K562 (cell line): ENCODE data around the gene MARS1. TPM values are rescaled to one million over a fixed set of nuclear protein-coding genes. Genes with fewer than 3 reads are reported as not detected.
A peak's percentile ranks its signal among the peaks of the same experiment; 100 is the strongest.

Experiments used
- ATAC-seq: fragments of 200-7000 bp; cut with Tn5 transposase; 3 replicates; pipeline ENCODE4 v1.9.1; 2020; ENCODE audit warnings: moderate library complexity
- BruUV-seq: library from RNA; stranded (reverse); fragments of 400-500 nt; replicated peaks from 2 replicates; lab custom pipeline; 2021; lab: Mats Ljungman, UMichigan
- CTCF ChIA-PET: fragments of 300-600 bp; formaldehyde crosslinking; extraction: SDS; loops from one replicate; lab custom pipeline; 2021; ENCODE audit warnings: low intra/inter-chr PET ratio; lab: Yijun Ruan, JAX
- POLR2A ChIA-PET: fragments of 300-600, 350-650 bp; sonication (Branson Sonifier 250); formaldehyde crosslinking; extraction: SDS; loops from one replicate; lab custom pipeline; 2021; ENCODE audit warnings: antibody characterized with exemption, inconsistent platforms; lab: Yijun Ruan, JAX
- DNase-seq, 4 experiments: peaks; one replicate each; pipeline versions ENCODE4 v3.0.0 to v3.0.0-alpha.2; 2011 to 2018; ENCODE audit warnings: low spot score in 3 of 4, mixed read lengths in 3 of 4; ENCODE audit errors: extremely low read depth in 1 of 4
- FAIRE-seq: peaks from 2 replicates; lab custom pipeline; 2011; peaks lifted over from hg19 to GRCh38; lab: Jason Lieb, UNC
- H2AFZ ChIP-seq: 2 replicates; pipeline ENCODE4 v1.6.0; 2011; ENCODE audit warnings: low read depth, low read length, control low read depth, inconsistent platforms
- H3K27ac ChIP-seq: fragments of 200-600 bp; 3 replicates; pipeline ENCODE4 v1.8.0; 2011; ENCODE audit warnings: low read depth, mild to moderate bottlenecking, control low read depth, inconsistent platforms, low read length, moderate library complexity, mixed read lengths; ENCODE audit errors: extremely low read depth
- H3K27me3 ChIP-seq, 2 experiments: fragments of 300-600 bp in 1 of 2; 2 replicates in 1 of 2; 3 replicates in 1 of 2; pipeline versions ENCODE4 v1.6.0 to v1.8.0; 2011; ENCODE audit warnings: inconsistent platforms in 2 of 2, low read length in 2 of 2, mild to moderate bottlenecking in 1 of 2, mixed read lengths in 1 of 2, moderate library complexity in 1 of 2; ENCODE audit not compliant: control insufficient read depth in 2 of 2, insufficient read depth in 2 of 2
- H3K36me3 ChIP-seq: fragments of 300-600 bp; 3 replicates; pipeline ENCODE4 v1.8.0; 2011; ENCODE audit warnings: mild to moderate bottlenecking, low read length, inconsistent platforms; ENCODE audit not compliant: control insufficient read depth, insufficient read depth
- H3K4me1 ChIP-seq, 2 experiments: fragments of 200-600 bp in 1 of 2; replicated peaks in 1 of 2; 2 replicates in 1 of 2; 3 replicates in 1 of 2; pipeline versions ENCODE4 v1.5.1 to v1.8.0; 2011; ENCODE audit warnings: inconsistent platforms in 2 of 2, low read length in 2 of 2, mild to moderate bottlenecking in 1 of 2, mixed read lengths in 1 of 2, moderate library complexity in 1 of 2; ENCODE audit not compliant: control insufficient read depth in 2 of 2, insufficient read depth in 2 of 2
- H3K4me2 ChIP-seq: 2 replicates; pipeline ENCODE4 v1.6.1; 2011; ENCODE audit warnings: low read length, control low read depth, inconsistent platforms, mixed read lengths; ENCODE audit not compliant: insufficient read depth
- H3K4me3 ChIP-seq: fragments of 200-600 bp; sonication (generic), shearing (Covaris generic); 2 replicates; pipeline ENCODE4 v1.5.1; 2016; ENCODE audit warnings: control low read depth, inconsistent platforms
- H3K79me2 ChIP-seq: fragments of 200-600 bp; 3 replicates; pipeline ENCODE4 v1.8.0; 2011; ENCODE audit warnings: low read length, inconsistent platforms; ENCODE audit not compliant: control insufficient read depth, insufficient read depth
- H3K9ac ChIP-seq, 2 experiments: 2 replicates each; pipeline versions ENCODE4 v1.6.0 to v1.6.1; 2011; ENCODE audit warnings: low read depth in 2 of 2, low read length in 2 of 2, control low read depth in 1 of 2, inconsistent platforms in 1 of 2, mild to moderate bottlenecking in 1 of 2, mixed read lengths in 1 of 2; ENCODE audit not compliant: insufficient read depth in 1 of 2
- H3K9me1 ChIP-seq: one replicate; pipeline ENCODE4 v1.6.0; 2011; ENCODE audit warnings: inconsistent platforms, mild to moderate bottlenecking, low read length, moderate library complexity; ENCODE audit not compliant: control insufficient read depth, insufficient read depth
- H3K9me3 ChIP-seq: replicated peaks from 2 replicates; pipeline ENCODE4 v1.5.1; 2011; ENCODE audit warnings: low read depth, low read length, inconsistent platforms; ENCODE audit not compliant: control insufficient read depth, insufficient read depth
- H4K20me1 ChIP-seq: replicated peaks from 2 replicates; pipeline ENCODE4 v1.6.1; 2011; ENCODE audit warnings: low read length, inconsistent platforms, mixed read lengths; ENCODE audit not compliant: control insufficient read depth, insufficient read depth
- ILF3 ChIP-seq: fragments of 450-650 bp; IDR thresholded peaks from 2 replicates; pipeline ENCODE4 v1.6.1; 2018; ENCODE audit warnings: antibody characterized with exemption, mild to moderate bottlenecking, moderate library complexity, borderline replicate concordance
- NONO ChIP-seq, 2 experiments: fragments of 200-400 bp in 1 of 2; fragments of 450-650 bp in 1 of 2; formaldehyde crosslinking in 1 of 2; IDR thresholded peaks; 2 replicates each; pipeline ENCODE4 v1.6.1; 2017; ENCODE audit warnings: low read depth in 2 of 2, mild to moderate bottlenecking in 2 of 2, moderate library complexity in 2 of 2, low read length in 1 of 2
- RBM22 ChIP-seq: fragments of 200-400 bp; formaldehyde crosslinking; IDR thresholded peaks from 2 replicates; pipeline ENCODE4 v1.6.1; 2018; ENCODE audit warnings: low read length, low read depth; ENCODE audit not compliant: poor library complexity, severe bottlenecking
- RNF2 ChIP-seq: sonication (generic); IDR thresholded peaks from 2 replicates; pipeline ENCODE4 v1.6.1; 2016
- RUNX1 ChIP-seq: sonication (generic); IDR thresholded peaks from 2 replicates; pipeline ENCODE4 v1.6.1; 2016; ENCODE audit warnings: antibody characterized with exemption, low read depth
- SMAD3 ChIP-seq: fragments of 450-650 bp; formaldehyde crosslinking; conservative IDR thresholded peaks from 2 replicates; pipeline ENCODE4 v1.4.0; 2020; ENCODE audit warnings: mild to moderate bottlenecking
- ZBED1 ChIP-seq: IDR thresholded peaks from 2 replicates; pipeline ENCODE4 v1.6.1; 2014
- ZEB2 ChIP-seq: fragments of 450-650 bp; IDR thresholded peaks from 2 replicates; pipeline ENCODE4 v1.6.1; 2016
- ZNF347 ChIP-seq: fragments of 450-650 bp; formaldehyde crosslinking; IDR thresholded peaks from 2 replicates; pipeline ENCODE4 v1.4.0; 2020; ENCODE audit warnings: low read depth, mild to moderate bottlenecking, moderate library complexity
- WGBS: fragments of 100-300 bp; shearing (Covaris generic); methylation state at CpG from one replicate; pipeline ENCODE4 v1.1.6; 2016; ENCODE audit warnings: low coverage, mixed read lengths; ENCODE audit not compliant: insufficient coverage; ENCODE audit errors: missing lambda C conversion rate; 5-methylcytosine and 5-hydroxymethylcytosine counted together
- in situ Hi-C: fragments of 300-500 bp; cut with MboI; formaldehyde crosslinking; loops from 4 replicates; pipeline ENCODE4 v1.15.0; 2018; ENCODE audit warnings: inconsistent platforms, mixed read lengths
- intact Hi-C: fragments of 100-400 bp; cut with micrococcal nuclease; formaldehyde crosslinking; loops from 2 replicates; pipeline ENCODE4 v1.14.2; 2022
- polyA plus RNA-seq, 8 experiments: library from polyadenylated mRNA; depleted of rRNA in 4 of 8; stranded (reverse) in 5 of 8; unstranded in 3 of 8; fragments of >200 nt; fragmentation: Nextera tagmentation in 2 of 8; fragmentation: Illumina TruSeq in 1 of 8; extraction: Ambion mirVana in 2 of 8; extraction: Trizol in 1 of 8; gene quantifications; 2 replicates each; pipeline versions ENCODE4 v1.2.1 to v1.2.3, GENCODE V29; 2011 to 2014; ENCODE audit warnings: inconsistent platforms in 1 of 8, missing spikeins in 1 of 8
- total RNA-seq, 7 experiments: library from RNA; depleted of rRNA in 6 of 7; stranded (reverse); fragments of >200 nt in 6 of 7; fragmentation: Illumina TruSeq in 2 of 7; extraction: Trizol in 2 of 7; gene quantifications; 2 replicates each; pipeline versions ENCODE4 v1.2.1 to v1.2.3, GENCODE V29; 2011 to 2021; ENCODE audit warnings: low replicate concordance in 1 of 7
- TF ChIP-seq, protein P1 (sequence below): sonication (generic); formaldehyde crosslinking; IDR thresholded peaks from 2 replicates; pipeline ENCODE4 v1.8.1; 2023; ENCODE audit warnings: mild to moderate bottlenecking, missing genetic modification reagents
- TF ChIP-seq, protein P2 (sequence below): fragments of 450-650 bp; IDR thresholded peaks from 2 replicates; pipeline ENCODE4 v1.6.1; 2016; ENCODE audit warnings: mild to moderate bottlenecking

MARS1 gene
- total and polyA plus RNA-seq, 9 of the 15 experiments (the other 6 are each of a cell fraction or from before 2014, with no cell fraction given), result 117 to 382 (median 220) TPM

DNA sequence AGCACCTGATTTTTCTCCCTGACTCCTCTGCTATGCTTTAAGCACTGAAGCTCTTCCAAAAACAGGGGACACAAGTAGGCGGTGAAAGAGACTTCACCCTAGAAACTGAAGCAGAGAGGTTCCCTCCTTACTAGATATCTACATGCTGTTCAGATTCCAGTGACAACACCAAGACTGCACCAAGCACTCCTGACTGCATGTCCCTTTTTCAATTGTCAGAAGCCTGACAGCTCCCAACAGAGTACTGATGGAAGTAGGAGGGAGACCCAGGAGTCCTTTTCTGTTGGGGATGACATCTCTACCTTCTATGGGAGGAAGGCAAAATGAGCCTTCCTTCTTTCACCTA lies 48.7 kb downstream of the MARS1 start:
- no peaks in the 10 kb centered on the region for H4K20me1 ChIP-seq
- H3K9me3 ChIP-seq, result no peaks in the 10 kb centered on the region
- in situ Hi-C loops, result no loop called here
- H3K27me3 ChIP-seq, result no peaks in the 10 kb centered on the region
- H3K4me2 ChIP-seq, result no peak overlapping the region
- ChIA-PET CTCF (no interaction called here), POLR2A (interaction anchor here (0.6 to 12.7 kb wide), 6 partner anchors 9 to 294 kb away, joined by 3 to 225 read pairs (median 6); partner anchors contain the start of genes DCTN2, DDIT3 and MBD6)
- intact Hi-C loops, result no loop called here
- DNase-seq, result no peak
- no peak overlapping the region; the same call in 2 of the 3 replicates for H3K27ac ChIP-seq
- H3K9ac ChIP-seq, result no peak overlapping the region; a peak in 1 of 4 replicates
- no peak for ATAC-seq
- H3K4me1 ChIP-seq, result peaks cover 17 to 42% of the 10 kb centered on the region in 2 experiments
- 0 out of 2 replicates have a peak, but pooled peaks have one; percentile 25 for TF ChIP-seq ILF3
- no peak for TF ChIP-seq RBM22
- no peak overlapping the region for H2AFZ ChIP-seq
- 83% methylated on average over 1 of the region's 1 CpG for WGBS
- BruUV-seq, result no TSS peak
- FAIRE-seq, result no peak
- H3K79me2 ChIP-seq, result peaks cover 29% of the 10 kb centered on the region
- H3K9me1 ChIP-seq, result no peaks in the 10 kb centered on the region
- H3K36me3 ChIP-seq, result peaks cover 84% of the 10 kb centered on the region
- H3K4me3 ChIP-seq, result no peak overlapping the region

DNA sequence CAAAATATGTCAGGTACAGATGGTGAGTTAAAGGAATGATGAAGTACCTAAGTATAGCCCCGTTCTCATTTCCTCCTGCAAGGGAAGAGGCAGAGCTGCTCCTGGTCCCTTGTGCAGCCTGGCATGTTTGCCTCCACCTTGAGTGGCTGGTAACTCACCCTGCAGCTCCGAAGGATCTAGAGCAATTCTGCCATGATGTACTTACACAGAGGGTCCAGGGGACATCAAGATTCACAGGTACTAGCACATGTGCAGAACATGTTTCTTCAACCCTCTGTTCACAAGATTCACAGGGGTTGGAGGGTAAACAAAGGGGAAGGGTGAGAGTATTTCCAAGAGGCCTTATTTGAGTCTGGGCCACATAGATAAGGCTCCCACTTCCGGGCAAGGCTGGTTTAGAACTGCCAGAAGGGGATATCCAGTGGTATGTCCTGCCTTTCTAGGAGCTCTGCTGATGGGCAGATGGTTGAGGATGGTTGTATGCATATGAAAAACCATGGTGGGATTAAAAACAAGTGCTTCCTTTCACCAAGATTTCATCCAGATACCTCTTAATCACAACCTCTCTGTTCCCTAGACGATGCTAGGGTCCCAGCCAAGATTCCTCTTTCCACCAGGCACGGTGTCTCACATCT lies 51.4 kb downstream of the MARS1 start:
- Histone ChIP-seq H4K20me1 (no peaks in the 10 kb centered on the region), H3K27me3 (no peaks in the 10 kb centered on the region), H3K4me2 (peak overlapping the region; percentile 53), H3K27ac (peak overlapping the region; percentile 78), H3K36me3 (peaks cover 80% of the 10 kb centered on the region), H3K9me3 (no peaks in the 10 kb centered on the region), H3K79me2 (peaks cover 42% of the 10 kb centered on the region), H3K4me3 (no peak overlapping the region), H3K9me1 (no peaks in the 10 kb centered on the region), H2AFZ (no peak overlapping the region), H3K9ac (peak overlapping the region in 1 of 2 experiments; percentile 53; a peak in 1 of 4 replicates), H3K4me1 (peaks cover 17 to 50% of the 10 kb centered on the region in 2 experiments)
- ChIA-PET CTCF (no interaction called here), POLR2A (interaction anchor here (0.6 to 12.7 kb wide), 14 partner anchors 8 to 451 kb away, joined by 3 to 225 read pairs (median 4); partner anchors contain the start of genes DCTN2, DDIT3, MBD6 and PIP4K2C)
- peak; percentile 98 for FAIRE-seq
- ATAC-seq, result peak; percentile 87
- intact Hi-C loops, result loop anchor here (1.0 to 2.0 kb wide), 2 partner anchors 14 to 19 kb away; partner anchors contain the start of gene DDIT3
- DNase-seq, result peak; percentile 82 to 94 (median 86)
- no TSS peak for BruUV-seq
- WGBS, result 4% methylated on average over 5 of the region's 5 CpGs
- in situ Hi-C loops, result no loop called here
- peak; percentile 5; the same call in 1 of the 2 replicates for TF ChIP-seq SMAD3 (CRISPR knock-in tag)
- 0 out of 2 replicates have a peak, but pooled peaks have one; percentile 46 for TF ChIP-seq RUNX1
- TF ChIP-seq NONO (IDR thresholded peaks at IDR 0.05; ENCODE audit: low read depth in 2 of 2, low read length in 1 of 2), result peak in 1 of 2 experiments; percentile 40; a peak in 1 of 4 replicates
- TF ChIP-seq RNF2, result peak; percentile 87
- peak; percentile 69; the same call in 1 of the 2 replicates for TF ChIP-seq ZEB2
- TF ChIP-seq ZNF347 (CRISPR knock-in tag), result no peak
- TF ChIP-seq, protein P1, sequence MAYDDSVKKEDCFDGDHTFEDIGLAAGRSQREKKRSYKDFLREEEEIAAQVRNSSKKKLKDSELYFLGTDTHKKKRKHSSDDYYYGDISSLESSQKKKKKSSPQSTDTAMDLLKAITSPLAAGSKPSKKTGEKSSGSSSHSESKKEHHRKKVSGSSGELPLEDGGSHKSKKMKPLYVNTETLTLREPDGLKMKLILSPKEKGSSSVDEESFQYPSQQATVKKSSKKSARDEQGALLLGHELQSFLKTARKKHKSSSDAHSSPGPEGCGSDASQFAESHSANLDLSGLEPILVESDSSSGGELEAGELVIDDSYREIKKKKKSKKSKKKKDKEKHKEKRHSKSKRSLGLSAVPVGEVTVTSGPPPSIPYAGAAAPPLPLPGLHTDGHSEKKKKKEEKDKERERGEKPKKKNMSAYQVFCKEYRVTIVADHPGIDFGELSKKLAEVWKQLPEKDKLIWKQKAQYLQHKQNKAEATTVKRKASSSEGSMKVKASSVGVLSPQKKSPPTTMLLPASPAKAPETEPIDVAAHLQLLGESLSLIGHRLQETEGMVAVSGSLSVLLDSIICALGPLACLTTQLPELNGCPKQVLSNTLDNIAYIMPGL, result no peak
- TF ChIP-seq ZBED1, result 0 out of 2 replicates have a peak, but pooled peaks have one; percentile 29
- TF ChIP-seq, protein P2, sequence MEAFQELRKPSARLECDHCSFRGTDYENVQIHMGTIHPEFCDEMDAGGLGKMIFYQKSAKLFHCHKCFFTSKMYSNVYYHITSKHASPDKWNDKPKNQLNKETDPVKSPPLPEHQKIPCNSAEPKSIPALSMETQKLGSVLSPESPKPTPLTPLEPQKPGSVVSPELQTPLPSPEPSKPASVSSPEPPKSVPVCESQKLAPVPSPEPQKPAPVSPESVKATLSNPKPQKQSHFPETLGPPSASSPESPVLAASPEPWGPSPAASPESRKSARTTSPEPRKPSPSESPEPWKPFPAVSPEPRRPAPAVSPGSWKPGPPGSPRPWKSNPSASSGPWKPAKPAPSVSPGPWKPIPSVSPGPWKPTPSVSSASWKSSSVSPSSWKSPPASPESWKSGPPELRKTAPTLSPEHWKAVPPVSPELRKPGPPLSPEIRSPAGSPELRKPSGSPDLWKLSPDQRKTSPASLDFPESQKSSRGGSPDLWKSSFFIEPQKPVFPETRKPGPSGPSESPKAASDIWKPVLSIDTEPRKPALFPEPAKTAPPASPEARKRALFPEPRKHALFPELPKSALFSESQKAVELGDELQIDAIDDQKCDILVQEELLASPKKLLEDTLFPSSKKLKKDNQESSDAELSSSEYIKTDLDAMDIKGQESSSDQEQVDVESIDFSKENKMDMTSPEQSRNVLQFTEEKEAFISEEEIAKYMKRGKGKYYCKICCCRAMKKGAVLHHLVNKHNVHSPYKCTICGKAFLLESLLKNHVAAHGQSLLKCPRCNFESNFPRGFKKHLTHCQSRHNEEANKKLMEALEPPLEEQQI, result peak; percentile 54; the same call in 1 of the 2 replicates
